ENCODE results near the gene SRGAP3.

SRGAP3 gene

DNA sequence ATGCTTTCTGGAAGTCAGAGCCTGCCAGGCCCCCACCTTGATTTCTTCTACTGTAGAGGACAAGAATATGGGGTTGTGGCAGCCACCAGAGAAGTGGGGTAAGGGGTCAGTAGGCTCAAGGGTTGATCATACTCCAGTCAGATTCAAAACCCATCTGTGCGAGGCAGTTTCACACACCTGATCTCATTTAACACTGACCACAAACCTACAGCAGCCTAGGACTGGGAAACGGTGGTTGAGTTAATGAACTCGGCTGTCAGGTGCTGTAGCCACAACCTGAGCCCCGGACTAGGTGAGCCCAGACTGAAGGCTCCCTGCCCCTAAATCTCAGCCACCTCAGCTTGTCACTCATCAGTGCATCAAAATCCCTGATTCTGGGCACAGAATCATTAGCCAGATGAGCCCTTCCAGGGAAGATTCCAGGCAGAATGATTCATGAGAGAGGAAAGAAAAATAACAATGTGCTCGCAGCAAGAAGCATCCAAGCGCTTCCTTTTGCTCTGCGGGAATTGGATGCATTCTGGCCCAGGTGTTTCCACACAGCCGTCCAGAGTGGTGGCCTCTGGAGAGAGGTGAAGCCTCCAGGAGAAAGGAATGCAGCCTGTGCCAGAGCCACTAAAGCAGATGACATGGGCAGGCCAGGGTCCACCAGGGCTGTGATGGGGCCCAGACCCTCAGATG is 102.1 kb downstream of the SRGAP3 start:
- H3K4me2 ChIP-seq = peak overlapping the region; percentile 66
- no peaks in the 10 kb centered on the region for H3K79me2 ChIP-seq (ENCODE audit: insufficient read depth, low read depth)
- no peak overlapping the region for H3K4me3 ChIP-seq (IDR thresholded peaks at IDR 0.05; ENCODE audit: insufficient read depth, low read depth, low read length)
- peak overlapping the region; percentile 78 for H3K27ac ChIP-seq
- no peaks in the 10 kb centered on the region; the same call in 1 of the 2 replicates for H3K27me3 ChIP-seq (ENCODE audit: insufficient read depth, low read depth)
- H3K36me3 ChIP-seq (ENCODE audit: insufficient read depth) = no peaks in the 10 kb centered on the region
- H2AFZ ChIP-seq (ENCODE audit: low read depth) = no peak overlapping the region
- no peak overlapping the region for H3K9ac ChIP-seq
- H3K4me1 ChIP-seq (ENCODE audit: low read depth, poor library complexity, severe bottlenecking) = peaks cover 35% of the 10 kb centered on the region
- H4K20me1 ChIP-seq (ENCODE audit: insufficient read depth) = no peaks in the 10 kb centered on the region; the same call in 1 of the 2 replicates
- TF ChIP-seq, protein P1, sequence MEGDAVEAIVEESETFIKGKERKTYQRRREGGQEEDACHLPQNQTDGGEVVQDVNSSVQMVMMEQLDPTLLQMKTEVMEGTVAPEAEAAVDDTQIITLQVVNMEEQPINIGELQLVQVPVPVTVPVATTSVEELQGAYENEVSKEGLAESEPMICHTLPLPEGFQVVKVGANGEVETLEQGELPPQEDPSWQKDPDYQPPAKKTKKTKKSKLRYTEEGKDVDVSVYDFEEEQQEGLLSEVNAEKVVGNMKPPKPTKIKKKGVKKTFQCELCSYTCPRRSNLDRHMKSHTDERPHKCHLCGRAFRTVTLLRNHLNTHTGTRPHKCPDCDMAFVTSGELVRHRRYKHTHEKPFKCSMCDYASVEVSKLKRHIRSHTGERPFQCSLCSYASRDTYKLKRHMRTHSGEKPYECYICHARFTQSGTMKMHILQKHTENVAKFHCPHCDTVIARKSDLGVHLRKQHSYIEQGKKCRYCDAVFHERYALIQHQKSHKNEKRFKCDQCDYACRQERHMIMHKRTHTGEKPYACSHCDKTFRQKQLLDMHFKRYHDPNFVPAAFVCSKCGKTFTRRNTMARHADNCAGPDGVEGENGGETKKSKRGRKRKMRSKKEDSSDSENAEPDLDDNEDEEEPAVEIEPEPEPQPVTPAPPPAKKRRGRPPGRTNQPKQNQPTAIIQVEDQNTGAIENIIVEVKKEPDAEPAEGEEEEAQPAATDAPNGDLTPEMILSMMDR (conservative IDR thresholded peaks at IDR 0.05; ENCODE audit: low read depth, low read length) = no peak

DNA sequence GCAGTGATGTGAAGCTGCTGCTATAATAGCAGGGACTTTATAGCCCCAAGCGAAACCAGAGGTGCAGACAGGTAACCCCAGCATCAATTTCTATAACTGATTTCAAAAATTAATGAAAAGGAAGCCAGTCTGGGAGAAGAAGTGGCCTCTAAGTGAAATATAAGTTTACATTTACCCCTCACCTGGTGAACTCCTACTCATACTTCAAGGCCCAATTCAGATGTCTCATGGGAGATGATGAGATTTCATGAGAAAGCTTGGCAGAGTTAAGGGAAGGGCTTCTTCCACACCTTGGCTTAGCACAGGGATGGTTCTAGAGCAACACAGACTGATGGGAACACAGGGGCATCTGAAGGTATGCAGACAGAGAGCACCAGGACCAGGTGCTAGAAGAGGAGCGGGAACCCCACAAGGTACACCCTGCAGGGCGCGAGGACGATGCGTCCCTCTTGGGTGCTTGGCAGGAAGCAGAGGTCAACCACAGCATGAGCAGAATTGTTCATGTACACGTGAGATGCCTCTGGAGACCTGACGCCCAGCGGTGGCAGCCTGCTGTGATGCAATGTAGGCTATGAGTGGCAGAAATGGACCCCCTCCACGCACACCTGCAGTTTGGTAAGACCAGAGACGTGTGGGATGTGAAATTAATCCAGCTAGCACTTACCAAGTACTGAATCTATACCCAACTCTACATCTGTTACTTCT is 102.9 kb downstream of the SRGAP3 start:
- no peaks in the 10 kb centered on the region; the same call in 1 of the 2 replicates for H4K20me1 ChIP-seq (ENCODE audit: insufficient read depth)
- H2AFZ ChIP-seq (ENCODE audit: low read depth) = no peak overlapping the region
- H3K4me2 ChIP-seq = peak overlapping the region; percentile 66

DNA sequence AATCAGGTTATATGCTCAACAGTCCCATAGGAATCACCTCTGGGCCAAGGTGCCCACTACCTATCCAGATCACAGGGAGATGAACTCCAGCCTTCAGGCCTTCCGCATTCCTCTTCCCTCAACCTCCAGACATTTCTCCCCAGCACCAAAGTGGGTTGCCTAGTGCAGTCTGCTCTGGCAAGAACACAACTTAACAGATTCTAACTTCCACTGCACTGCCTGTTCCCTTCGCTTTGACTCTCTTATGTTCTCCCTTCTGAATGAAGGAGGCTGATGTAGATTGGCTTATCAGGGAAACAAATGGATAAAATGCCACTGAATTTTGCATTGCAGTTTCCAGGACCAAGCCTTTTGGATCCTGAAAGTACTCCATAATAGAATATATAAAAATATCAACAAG is 106.3 kb downstream of the SRGAP3 start:
- H3K9ac ChIP-seq = no peak overlapping the region
- peaks cover 31% of the 10 kb centered on the region for H3K4me1 ChIP-seq (ENCODE audit: low read depth, poor library complexity, severe bottlenecking)
- H3K36me3 ChIP-seq (ENCODE audit: insufficient read depth) = no peaks in the 10 kb centered on the region
- no peak overlapping the region for H2AFZ ChIP-seq (ENCODE audit: low read depth)
- H3K27me3 ChIP-seq (ENCODE audit: insufficient read depth, low read depth) = no peaks in the 10 kb centered on the region; the same call in 1 of the 2 replicates
- H3K79me2 ChIP-seq (ENCODE audit: insufficient read depth, low read depth) = no peaks in the 10 kb centered on the region
- TF ChIP-seq, protein P1 (conservative IDR thresholded peaks at IDR 0.05; ENCODE audit: low read depth, low read length) = no peak
- no peak overlapping the region for H3K4me3 ChIP-seq (IDR thresholded peaks at IDR 0.05; ENCODE audit: insufficient read depth, low read depth, low read length)
- H4K20me1 ChIP-seq (ENCODE audit: insufficient read depth) = no peaks in the 10 kb centered on the region; the same call in 1 of the 2 replicates
- H3K4me2 ChIP-seq = no peak overlapping the region
- no peak overlapping the region for H3K27ac ChIP-seq

More for the DNA sequence above, 102.9 kb downstream of the SRGAP3 start:
- no peaks in the 10 kb centered on the region; the same call in 1 of the 2 replicates for H3K27me3 ChIP-seq (ENCODE audit: insufficient read depth, low read depth)
- H3K4me1 ChIP-seq (ENCODE audit: low read depth, poor library complexity, severe bottlenecking) = peaks cover 35% of the 10 kb centered on the region
- no peak overlapping the region for H3K9ac ChIP-seq
- H3K27ac ChIP-seq = peak overlapping the region; percentile 78
- H3K36me3 ChIP-seq (ENCODE audit: insufficient read depth) = no peaks in the 10 kb centered on the region
- H3K79me2 ChIP-seq (ENCODE audit: insufficient read depth, low read depth) = no peaks in the 10 kb centered on the region
- H3K4me3 ChIP-seq (IDR thresholded peaks at IDR 0.05; ENCODE audit: insufficient read depth, low read depth, low read length) = no peak overlapping the region
- TF ChIP-seq, protein P1 (conservative IDR thresholded peaks at IDR 0.05; ENCODE audit: low read depth, low read length) = no peak

DNA sequence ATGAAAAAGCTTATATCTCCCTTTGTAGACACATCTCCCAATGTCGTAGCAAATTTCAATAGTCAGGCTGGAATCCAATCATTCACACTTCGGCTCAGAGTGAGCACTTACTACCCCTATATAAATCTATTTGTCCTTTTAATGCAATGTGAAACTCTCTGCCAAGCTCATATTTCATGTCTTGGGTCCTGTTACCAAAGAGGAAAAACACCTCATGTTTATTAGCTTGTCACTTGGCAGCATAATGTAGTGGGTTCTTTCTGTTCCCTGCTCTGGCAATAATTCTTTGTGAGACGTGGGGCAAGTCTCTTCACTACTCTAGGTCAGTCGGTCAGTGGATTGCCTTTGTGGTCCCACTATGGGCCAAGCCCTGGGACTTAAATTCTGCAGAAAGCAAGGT is 107.1 kb downstream of the SRGAP3 start:
- TF ChIP-seq, protein P1 (conservative IDR thresholded peaks at IDR 0.05; ENCODE audit: low read depth, low read length) = no peak
- H3K27ac ChIP-seq = no peak overlapping the region
- H3K4me3 ChIP-seq (IDR thresholded peaks at IDR 0.05; ENCODE audit: insufficient read depth, low read depth, low read length) = no peak overlapping the region
- no peaks in the 10 kb centered on the region for H3K36me3 ChIP-seq (ENCODE audit: insufficient read depth)
- peaks cover 22% of the 10 kb centered on the region for H3K4me1 ChIP-seq (ENCODE audit: low read depth, poor library complexity, severe bottlenecking)
- no peaks in the 10 kb centered on the region; the same call in 1 of the 2 replicates for H3K27me3 ChIP-seq (ENCODE audit: insufficient read depth, low read depth)
- H2AFZ ChIP-seq (ENCODE audit: low read depth) = no peak overlapping the region
- H4K20me1 ChIP-seq (ENCODE audit: insufficient read depth) = no peaks in the 10 kb centered on the region; the same call in 1 of the 2 replicates
- H3K4me2 ChIP-seq = no peak overlapping the region
- no peaks in the 10 kb centered on the region for H3K79me2 ChIP-seq (ENCODE audit: insufficient read depth, low read depth)
- H3K9ac ChIP-seq = no peak overlapping the region

Measured in KMS-11 (cell line).